ENCODE data around the gene CSTB.
"Not testable (repeated sequence)": the region's sequence is repeated elsewhere in the genome, so short reads cannot be mapped to it uniquely, and the experiment has no call there.

CSTB gene, protein sequence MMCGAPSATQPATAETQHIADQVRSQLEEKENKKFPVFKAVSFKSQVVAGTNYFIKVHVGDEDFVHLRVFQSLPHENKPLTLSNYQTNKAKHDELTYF

DNA sequence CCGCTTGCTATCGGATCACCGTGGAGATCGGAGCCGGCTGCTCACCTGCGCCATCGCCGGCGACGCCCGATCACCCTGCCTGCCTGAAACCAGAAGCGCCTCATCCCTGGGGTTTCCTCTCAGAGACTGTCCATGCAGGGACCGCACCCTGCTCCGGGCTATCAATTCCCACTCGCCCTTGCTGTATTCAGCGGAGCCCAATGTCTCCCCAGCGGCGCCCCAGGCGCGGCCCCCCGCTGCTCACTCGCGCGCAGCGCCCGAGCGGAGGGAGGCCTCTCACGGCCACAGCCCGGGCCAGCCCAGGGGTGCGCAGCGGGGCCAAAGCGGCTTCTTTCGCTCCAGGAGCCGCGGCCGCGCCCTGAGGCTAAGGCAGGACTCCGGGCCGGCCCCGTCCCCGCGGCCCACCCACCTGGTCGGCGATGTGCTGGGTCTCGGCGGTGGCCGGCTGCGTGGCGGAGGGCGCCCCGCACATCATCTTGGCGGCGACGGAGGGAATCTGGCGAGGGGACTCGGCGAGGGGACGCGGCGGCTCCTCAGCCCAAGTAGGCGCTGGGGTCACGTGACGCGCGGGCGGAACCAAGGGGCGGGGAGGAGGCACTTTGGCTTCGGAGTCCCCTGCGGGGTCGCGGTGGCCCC is at the start of gene CSTB:
TSS of gene CSTB (minus strand) at position 514 of the 636 bp plus-strand sequence. CDS start at position 475, 39 bp downstream.
- peak; percentile 75 for DNase-seq (ENCODE audit: low spot score)

- DNase-seq (ENCODE audit: low spot score) = no peak
Observed at GRCh38 chr21:43825242-43825935, 49.3 kb upstream of the CSTB start.

- DNase-seq (ENCODE audit: low spot score) = no peak
Observed at GRCh38 chr21:43824333-43825241, 48.5 kb upstream of the CSTB start.

GRCh38 chr21:43822741-43823140 is 46.6 kb upstream of the CSTB start:
- not testable (repeated sequence) for DNase-seq (ENCODE audit: low spot score)

DNA sequence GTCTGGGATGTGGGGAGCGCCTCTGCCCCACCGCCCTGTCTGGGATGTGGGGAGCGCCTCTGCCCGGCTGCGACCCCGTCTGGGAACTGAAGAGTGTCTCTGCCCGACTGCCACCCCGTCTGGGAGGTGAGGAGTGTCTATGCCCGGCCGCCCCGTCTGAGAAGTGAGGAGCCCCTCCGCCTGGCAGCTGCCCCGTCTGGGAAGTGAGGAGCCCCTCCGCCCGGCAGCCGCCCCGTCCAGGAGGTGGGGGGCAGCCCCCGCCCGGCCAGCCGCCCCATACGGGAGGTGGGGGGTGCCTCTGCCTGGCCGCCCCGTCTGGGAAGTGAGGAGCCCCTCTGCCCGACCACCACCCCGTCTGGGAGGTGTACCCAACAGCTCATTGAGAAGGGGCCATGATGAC is 46.1 kb upstream of the CSTB start:
- not testable (repeated sequence) for DNase-seq (ENCODE audit: low spot score)

GRCh38 chr21:43820466-43820865 is 44.4 kb upstream of the CSTB start:
- DNase-seq (ENCODE audit: low spot score) = no peak

GRCh38 chr21:43819511-43820405 is 43.6 kb upstream of the CSTB start:
- DNase-seq (ENCODE audit: low spot score) = no peak

DNA sequence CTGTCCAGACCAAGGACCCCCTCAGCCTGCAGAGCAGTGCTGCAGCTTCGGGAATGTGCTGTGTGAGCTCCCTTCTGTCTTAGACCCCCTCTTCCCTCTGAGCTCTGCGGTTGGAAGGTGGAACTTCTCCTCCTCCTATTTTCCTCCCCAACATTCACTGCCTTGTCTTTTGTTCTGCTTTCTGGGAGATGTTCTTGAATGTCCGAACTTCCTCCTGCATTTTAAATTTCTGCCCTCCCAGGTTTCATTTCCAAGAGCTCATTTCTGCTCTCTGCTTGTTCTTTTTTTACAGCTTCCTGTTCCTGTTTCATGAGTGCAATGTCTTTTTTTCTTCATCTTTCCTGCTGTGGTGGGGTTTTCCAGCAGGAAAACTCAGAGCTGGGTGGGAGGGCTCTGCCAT is 42.6 kb upstream of the CSTB start:
- no peak for DNase-seq (ENCODE audit: low spot score)

DNA sequence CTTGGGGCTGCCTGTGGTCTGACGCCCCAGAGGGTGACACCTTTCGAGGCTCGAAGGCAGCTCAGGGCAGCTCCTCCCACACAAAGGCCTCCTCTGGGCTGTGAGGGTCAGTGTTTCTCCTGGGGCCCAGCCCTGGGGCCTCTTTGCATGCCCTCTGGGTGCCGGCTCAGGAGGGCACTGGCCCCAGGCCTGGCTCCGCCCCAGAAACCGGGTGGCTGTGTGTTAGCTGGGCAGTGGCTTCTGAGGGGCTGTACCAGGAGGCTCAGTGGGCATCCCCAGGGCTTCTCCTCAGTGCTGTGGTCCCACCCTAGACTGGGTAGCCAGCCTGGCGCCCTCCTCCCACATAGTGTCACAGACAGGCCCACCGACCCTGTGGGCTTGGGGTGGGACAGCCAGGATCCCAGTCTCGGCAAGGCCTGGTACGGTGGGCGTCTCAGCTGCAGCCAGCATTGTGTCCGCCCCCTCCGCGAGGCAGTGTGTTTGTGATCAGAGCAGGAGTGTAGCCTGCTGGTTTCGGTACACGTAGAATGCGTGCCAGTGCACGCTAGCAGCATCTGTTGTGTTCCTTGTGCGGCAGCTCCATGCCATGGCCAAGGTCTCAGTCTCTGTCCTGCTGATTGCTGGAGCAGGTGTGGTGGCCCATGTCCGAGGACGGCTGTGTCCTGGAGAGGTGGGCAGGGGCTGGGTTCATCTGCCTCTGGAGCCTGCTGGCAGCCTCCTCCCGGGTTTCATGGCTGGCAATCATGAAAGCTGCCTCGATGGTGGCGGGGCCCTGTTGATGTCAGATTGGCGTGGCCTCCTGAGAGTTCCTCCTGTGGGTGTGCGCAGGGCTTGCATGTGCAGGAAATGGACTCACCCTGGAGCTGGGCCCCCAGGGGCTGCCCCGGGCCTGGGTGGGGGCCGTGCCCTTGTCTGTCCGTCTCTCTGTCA is 41.3 kb upstream of the CSTB start:
- DNase-seq (ENCODE audit: low spot score) = no peak

GRCh38 chr21:43816611-43817071 is 40.5 kb upstream of the CSTB start:
- DNase-seq (ENCODE audit: low spot score) = no peak

DNA sequence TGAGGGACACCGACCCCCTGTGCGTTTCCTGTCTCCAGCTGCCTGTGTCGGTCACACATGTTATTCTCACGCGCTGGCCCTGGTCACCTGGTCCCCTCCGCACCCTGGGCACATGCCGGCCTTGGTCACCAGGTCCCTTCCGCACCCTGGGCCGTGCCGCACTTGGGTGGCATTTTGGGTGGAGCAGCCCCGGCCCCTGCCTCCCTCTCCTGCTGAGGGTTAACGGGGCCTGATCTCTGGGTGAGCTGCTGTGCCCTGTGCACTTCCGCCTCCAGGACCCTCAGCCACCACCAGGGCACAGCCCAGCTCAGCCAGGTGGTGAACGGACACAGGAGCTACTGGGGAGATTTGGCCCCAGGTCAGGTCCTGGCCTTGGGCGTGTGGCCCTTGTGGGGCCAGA is 39.9 kb upstream of the CSTB start:
- no peak for DNase-seq (ENCODE audit: low spot score)

DNA sequence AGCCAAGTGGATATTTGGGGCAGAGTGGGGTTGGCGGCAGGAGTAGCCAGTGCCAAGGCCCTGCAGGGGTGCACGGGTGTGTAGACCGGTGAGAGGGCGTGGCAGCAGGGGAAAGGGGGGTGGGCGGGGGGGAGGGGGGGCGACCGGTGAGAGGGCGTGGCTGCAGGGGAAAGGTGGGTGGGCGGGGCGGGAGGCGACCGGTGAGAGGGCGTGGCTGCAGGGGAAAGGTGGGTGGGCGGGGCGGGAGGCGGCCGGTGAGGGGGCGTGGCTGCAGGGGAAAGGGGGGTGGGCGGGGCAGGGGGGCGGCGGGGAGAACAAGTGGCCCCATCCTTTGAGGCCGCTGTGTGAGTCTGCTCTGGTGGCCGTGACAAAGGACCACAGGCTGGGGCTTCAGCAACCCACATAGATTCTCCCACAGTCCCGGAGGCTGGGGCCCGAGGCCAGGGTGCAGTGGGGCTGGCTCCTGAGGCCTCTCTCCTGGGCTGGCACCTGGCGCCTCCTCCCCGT is 39.1 kb upstream of the CSTB start:
- DNase-seq (ENCODE audit: low spot score) = no peak

- DNase-seq (ENCODE audit: low spot score) = no peak
Observed at GRCh38 chr21:43814215-43815106, 38.4 kb upstream of the CSTB start.

- DNase-seq (ENCODE audit: low spot score) = no peak
Observed at GRCh38 chr21:43813656-43813980, 37.5 kb upstream of the CSTB start.

GRCh38 chr21:43812957-43813655 is 37.0 kb upstream of the CSTB start:
- no peak for DNase-seq (ENCODE audit: low spot score)

DNA sequence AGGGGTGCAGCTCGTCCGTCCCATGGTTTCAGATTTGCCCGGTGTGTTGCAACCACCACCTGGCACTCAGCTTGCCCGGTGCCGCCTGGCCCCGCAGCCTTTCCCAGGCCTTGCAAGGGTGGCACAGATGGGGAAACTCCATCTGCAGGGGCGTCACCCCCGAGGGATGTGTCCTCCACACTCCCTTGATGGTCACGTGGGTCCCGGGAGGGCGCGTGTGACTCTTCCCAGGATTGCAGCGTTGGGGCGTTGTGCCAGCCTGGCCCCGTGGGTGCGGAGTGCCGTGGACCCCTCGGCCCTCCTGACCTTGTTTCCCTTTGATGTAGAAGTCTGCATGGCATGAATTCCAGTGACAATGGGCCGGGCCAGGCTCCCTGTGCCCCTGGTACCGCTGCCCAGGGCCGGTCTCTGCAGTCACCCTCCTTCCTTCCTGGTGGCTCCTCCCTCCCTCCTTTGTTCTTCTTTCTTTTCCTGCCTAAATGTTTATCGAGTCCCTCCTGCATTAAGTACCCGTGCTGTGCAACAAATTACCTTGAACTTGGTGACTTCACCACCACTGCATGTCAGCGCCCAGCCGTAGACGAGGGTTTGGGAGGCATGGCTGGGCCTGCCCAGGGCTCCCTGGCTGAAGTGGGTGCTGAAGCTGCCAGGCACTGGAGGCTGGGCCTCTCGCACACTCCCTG is 36.2 kb upstream of the CSTB start:
- no peak for DNase-seq (ENCODE audit: low spot score)

DNA sequence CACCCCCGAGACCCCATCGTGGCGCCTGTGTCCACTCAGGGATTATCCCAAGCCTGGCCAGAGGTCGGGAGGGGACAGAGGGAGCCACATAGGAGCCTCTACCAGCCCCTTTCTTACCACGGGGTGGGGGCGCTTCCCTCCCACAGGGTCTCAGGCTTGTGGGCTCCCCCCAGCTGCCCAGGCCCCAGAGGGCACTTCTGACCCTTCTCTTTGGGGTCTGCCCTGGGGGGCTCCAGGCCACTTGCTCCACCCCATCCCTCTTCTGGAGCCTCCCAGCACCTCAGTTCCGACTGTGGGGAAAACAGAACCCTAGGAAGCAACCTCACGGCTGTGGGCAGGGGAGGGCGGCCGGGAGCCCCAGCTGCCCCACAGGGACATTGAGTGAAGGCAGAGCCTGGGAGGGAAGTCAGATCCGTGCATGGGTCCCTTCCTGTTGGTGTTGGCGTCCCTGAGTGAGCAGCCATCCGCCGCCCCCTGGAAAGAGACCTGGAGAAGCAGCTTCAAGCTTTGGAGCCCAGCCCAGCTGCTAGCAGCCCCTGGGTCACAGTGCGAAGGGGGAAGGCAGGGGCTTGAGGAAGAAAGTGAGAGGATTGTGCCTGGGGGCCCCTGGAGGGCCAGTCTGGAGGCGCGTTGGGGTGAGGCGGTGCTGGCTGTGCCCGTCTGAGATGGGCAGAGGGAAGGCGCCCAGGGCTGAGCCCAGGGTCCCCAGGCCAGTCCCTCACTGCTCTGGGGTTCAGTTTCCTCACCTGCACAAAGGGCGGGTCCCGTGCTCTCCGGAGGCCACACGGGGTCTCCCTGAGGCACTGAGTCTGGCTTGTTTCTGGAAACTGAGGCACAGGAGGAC is 35.4 kb upstream of the CSTB start:
- DNase-seq (ENCODE audit: low spot score) = no peak

Measured in hematopoietic multipotent progenitor cell treated with erythropoietin and hydrocortisone succinate and interleukin-3 and kit ligand, for 15 days (in vitro differentiated cells).